WERI-Rb-1 (cell line): Measurements from ENCODE around the gene SEPTIN8.

Experiments used
- DNase-seq: peaks from one replicate; pipeline ENCODE4 v3.0.0-alpha.2; 2020
- H3K27ac ChIP-seq: fragments of 250-450 bp; sonication (Bioruptor Pico); 2 replicates; pipeline ENCODE4 v1.5.1; 2020; ENCODE audit warnings: mild to moderate bottlenecking, moderate library complexity
- H3K27me3 ChIP-seq: fragments of 250-450 bp; sonication (Bioruptor Pico); 2 replicates; pipeline ENCODE4 v1.5.1; 2021; ENCODE audit warnings: mild to moderate bottlenecking, low read depth, moderate library complexity; ENCODE audit not compliant: insufficient read depth, severe bottlenecking
- H3K36me3 ChIP-seq: fragments of 250-450 bp; sonication (Bioruptor Pico); 2 replicates; pipeline ENCODE4 v1.5.1; 2020; ENCODE audit warnings: mild to moderate bottlenecking, moderate library complexity
- H3K4me3 ChIP-seq: 2 replicates; pipeline ENCODE4 v1.5.1; 2011; ENCODE audit warnings: low read depth, mild to moderate bottlenecking, control low read depth, low read length
- H3K9me3 ChIP-seq: fragments of 250-450 bp; sonication (Bioruptor Pico); 2 replicates; pipeline ENCODE4 v1.5.1; 2021; ENCODE audit warnings: mild to moderate bottlenecking, moderate library complexity; ENCODE audit not compliant: severe bottlenecking
- TF ChIP-seq, protein P1 (sequence below): IDR thresholded peaks from 2 replicates; pipeline ENCODE4 v1.5.1; 2011; ENCODE audit warnings: low read depth, mild to moderate bottlenecking, control low read depth, inconsistent platforms, low read length

The SEPTIN8 gene

DNA sequence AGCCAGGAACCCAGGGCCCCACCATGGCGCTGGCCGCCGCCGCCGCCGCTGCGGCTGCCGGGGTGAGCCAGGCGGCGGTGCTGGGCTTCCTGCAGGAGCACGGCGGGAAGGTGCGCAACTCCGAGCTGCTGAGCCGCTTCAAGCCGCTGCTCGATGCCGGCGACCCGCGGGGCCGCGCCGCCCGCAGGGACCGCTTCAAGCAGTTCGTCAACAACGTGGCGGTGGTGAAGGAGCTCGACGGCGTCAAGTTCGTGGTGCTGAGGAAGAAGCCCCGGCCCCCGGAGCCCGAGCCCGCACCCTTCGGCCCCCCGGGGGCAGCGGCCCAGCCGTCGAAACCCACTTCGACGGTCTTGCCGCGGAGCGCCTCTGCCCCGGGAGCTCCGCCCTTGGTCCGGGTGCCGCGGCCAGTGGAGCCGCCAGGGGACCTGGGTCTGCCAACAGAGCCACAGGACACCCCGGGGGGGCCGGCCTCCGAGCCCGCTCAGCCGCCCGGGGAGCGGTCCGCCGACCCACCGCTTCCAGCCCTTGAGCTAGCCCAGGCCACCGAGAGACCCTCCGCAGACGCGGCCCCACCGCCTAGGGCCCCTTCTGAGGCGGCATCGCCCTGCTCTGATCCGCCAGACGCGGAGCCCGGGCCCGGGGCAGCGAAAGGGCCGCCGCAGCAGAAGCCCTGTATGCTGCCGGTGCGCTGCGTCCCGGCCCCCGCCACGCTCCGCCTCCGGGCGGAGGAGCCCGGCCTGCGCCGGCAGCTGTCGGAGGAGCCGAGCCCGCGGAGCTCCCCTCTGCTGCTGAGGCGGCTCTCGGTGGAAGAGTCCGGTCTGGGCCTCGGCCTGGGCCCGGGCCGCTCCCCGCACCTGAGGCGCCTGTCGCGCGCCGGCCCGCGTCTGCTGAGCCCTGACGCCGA lies 36.8 kb upstream of the SEPTIN8 start:
- TF ChIP-seq, protein P1, sequence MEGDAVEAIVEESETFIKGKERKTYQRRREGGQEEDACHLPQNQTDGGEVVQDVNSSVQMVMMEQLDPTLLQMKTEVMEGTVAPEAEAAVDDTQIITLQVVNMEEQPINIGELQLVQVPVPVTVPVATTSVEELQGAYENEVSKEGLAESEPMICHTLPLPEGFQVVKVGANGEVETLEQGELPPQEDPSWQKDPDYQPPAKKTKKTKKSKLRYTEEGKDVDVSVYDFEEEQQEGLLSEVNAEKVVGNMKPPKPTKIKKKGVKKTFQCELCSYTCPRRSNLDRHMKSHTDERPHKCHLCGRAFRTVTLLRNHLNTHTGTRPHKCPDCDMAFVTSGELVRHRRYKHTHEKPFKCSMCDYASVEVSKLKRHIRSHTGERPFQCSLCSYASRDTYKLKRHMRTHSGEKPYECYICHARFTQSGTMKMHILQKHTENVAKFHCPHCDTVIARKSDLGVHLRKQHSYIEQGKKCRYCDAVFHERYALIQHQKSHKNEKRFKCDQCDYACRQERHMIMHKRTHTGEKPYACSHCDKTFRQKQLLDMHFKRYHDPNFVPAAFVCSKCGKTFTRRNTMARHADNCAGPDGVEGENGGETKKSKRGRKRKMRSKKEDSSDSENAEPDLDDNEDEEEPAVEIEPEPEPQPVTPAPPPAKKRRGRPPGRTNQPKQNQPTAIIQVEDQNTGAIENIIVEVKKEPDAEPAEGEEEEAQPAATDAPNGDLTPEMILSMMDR, result no peak
- H3K27me3 ChIP-seq, result no peaks in the 10 kb centered on the region

DNA sequence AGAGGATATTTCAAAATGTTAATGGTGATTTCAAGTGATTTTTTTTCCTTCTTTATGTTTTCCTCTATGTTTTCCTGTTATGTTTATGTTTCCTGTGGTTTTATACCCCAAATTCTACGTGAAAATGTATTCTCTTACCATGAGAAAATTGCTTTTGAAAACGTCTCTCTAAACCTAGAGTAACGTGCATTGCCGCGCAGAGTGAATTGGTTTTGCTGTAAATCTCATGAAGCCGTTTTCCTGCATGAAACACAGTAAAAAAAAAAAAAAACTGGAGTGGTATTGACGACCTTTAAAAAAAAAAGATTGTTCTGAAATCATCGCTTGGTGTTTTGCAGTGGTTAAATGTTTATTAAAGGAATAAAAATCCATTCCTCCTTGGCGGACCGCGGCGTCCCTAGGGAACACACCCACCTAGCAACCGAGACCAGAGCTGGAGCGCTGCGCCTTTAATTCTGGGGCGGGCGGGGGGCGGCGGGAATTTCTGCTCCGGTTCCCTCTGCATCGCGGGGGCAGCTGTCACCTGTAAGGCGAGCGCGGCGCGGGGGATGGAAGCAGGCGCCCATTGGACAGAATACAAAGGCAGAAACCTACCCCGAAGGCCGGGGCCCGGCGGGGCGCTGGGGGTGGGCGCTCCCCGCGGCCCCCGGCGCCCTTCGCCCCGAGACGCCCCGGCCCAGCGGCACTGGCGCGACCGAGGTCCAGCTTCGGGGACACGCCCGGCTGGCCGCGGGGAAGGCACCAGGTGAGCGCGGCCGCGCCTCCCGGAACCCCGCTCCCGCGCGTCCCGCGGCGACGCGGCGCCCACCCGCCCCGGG lies 36.0 kb upstream of the SEPTIN8 start, which contains the start of gene SOWAHA:
TSS of gene SOWAHA (plus strand) at position 522 of the 818 bp plus-strand sequence. CDS start 320 bp downstream, outside the sequence.
- H3K9me3 ChIP-seq, result peaks cover 2% of the 10 kb centered on the region
- TF ChIP-seq, protein P1, result no peak
- peak; percentile 76 for DNase-seq
- H3K27me3 ChIP-seq, result no peaks in the 10 kb centered on the region
- no peak within 1 kb of the TSS for H3K27ac ChIP-seq
- no peaks in the 10 kb centered on the region for H3K36me3 ChIP-seq
- peak within 1 kb of the TSS; percentile 54 for H3K4me3 ChIP-seq

More for the DNA sequence above, 36.8 kb upstream of the SEPTIN8 start:
- no peaks in the 10 kb centered on the region for H3K36me3 ChIP-seq
- DNase-seq, result peak; percentile 41
- peaks cover 2% of the 10 kb centered on the region for H3K9me3 ChIP-seq
- H3K27ac ChIP-seq, result no peak overlapping the region
- H3K4me3 ChIP-seq, result no peak overlapping the region

DNA sequence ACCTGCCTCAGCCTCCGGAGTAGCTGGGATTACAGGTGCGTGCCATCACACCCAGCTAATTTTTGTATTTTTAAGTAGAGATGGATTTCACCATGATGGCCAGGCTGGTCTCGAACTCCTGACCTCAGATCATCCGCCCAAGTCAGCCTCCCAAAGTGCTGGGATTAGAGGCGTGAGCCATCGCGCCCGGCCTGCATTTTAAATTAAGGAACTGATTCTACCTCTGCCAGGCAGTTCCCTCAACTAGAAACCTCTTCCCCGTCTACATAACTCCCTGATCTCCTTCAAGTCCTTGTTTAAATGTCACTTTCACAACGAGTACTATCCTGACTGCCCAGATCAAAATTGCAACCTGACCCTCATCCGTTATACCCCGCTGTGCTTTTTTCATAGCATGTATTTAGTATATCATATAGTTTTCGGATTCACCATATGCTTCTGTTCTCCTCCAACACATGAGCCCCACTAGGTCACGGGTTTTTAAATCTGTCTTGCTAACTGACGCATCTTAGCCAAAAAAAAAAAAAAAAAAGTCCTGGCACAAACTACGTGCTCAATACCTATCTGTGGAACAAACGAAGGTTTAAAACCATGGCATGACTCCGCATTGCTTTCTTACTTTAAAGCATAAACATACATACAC lies 35.2 kb upstream of the SEPTIN8 start:
- no peak for DNase-seq
- Histone ChIP-seq H3K36me3 (no peaks in the 10 kb centered on the region), H3K9me3 (peaks cover 2% of the 10 kb centered on the region), H3K27ac (no peak overlapping the region), H3K27me3 (no peaks in the 10 kb centered on the region), H3K4me3 (peak overlapping the region; percentile 54)
- TF ChIP-seq, protein P1, result no peak

DNA sequence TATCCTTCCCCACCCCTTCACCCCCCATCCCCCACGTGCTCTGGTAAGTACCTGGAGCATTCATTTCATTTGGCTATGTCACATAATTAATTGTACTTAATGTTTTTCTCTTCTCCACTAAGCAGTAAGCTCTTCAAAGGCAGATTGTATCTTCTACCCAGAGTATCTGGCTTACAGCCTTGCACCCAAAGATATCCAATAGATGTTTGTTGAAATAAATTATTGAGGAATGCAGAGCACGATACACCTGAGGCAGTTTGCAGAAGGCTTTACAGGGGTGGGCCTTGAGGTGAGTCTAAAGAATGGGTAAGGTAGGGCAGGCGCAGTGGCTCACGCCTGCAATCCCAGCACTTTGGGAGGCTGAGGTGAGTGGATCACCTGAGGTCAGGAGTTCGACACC lies 33.6 kb upstream of the SEPTIN8 start:
- TF ChIP-seq, protein P1, result no peak
- Histone ChIP-seq H3K4me3 (no peak overlapping the region), H3K36me3 (no peaks in the 10 kb centered on the region), H3K9me3 (peaks cover 2% of the 10 kb centered on the region), H3K27ac (no peak overlapping the region), H3K27me3 (no peaks in the 10 kb centered on the region)
- no peak for DNase-seq

DNA sequence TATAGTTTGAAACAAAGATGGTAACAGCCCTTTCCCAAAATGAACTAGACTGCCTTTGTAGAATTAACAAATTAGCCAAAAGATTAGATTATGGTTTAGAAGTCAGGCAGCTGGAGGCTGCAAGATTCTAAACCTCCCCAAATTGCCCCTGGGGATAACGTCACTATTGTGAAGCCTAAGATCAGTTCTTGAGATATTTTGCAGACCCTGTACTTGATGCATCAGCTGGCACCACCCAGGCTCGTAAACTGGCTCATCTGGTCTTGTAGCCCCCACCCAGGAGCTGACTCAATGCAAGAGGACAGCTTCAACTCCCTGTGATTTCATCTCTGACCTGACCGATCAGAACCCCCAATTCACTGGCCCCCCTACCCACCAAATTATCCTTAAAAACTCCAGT lies 31.8 kb upstream of the SEPTIN8 start:
- no peak overlapping the region for H3K4me3 ChIP-seq
- no peaks in the 10 kb centered on the region for H3K36me3 ChIP-seq
- peaks cover 4% of the 10 kb centered on the region for H3K9me3 ChIP-seq
- no peak overlapping the region for H3K27ac ChIP-seq
- no peak for DNase-seq
- TF ChIP-seq, protein P1, result no peak
- no peaks in the 10 kb centered on the region for H3K27me3 ChIP-seq
